ENCODE results near the gene NOS1AP.

Gene NOS1AP

DNA sequence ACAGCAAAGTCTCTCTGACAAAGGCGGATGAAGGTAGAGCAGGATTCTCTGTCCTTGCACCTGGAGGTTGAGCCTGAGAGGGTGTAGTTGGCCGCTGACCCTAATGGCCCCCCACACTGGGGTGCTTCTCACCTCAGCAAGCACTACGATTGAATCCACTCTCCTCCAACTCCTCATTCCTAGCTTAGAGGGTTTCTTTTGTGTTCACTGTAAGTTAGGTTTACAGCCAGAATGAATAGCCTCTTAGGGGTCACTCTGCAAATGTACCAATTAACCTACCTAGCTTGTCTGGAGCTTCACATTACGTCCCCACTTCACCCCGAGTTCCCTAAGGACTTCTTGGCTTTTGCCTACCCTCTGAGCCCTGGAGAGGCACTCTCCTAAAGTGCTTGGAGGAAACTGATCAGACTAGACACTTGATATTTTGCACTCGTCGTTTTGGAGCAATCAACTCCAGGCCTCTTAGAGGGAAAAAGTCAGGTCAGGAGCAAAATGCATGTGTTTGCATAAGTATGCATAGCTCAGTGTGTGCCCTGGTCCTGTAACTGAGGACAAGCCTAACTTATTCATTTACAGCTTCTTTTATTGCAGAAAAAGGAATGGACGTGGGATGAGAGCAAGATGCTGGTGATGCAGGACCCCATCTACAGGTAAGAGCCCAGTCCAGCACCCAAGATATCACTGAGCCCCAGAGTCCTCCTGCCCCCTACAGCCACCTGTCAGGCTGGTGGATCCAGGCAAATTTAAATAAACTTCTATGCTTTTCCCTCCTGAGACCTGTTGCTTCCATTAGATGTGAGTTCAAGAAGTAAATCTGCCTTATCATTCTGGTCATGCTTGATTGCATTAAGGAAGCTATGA is 230.8 kb downstream of the NOS1AP start:
- Histone ChIP-seq H3K4me2 (ENCODE audit: low read depth, low read length) (no peak overlapping the region), H3K9me3 (replicated peaks; ENCODE audit: insufficient read depth, low read length) (no peaks in the 10 kb centered on the region), H4K20me1 (ENCODE audit: insufficient read depth, low read length) (no peaks in the 10 kb centered on the region), H3K9ac (ENCODE audit: low read length) (no peak overlapping the region), H3K27me3 (replicated peaks; ENCODE audit: insufficient read depth, low read length) (no peaks in the 10 kb centered on the region), H3K27ac (ENCODE audit: low read length) (no peak overlapping the region), H3K9me2 (replicated peaks; ENCODE audit: insufficient read depth, low read length) (no peaks in the 10 kb centered on the region), H3K79me2 (ENCODE audit: low read length) (no peaks in the 10 kb centered on the region), H3K36me3 (replicated peaks; ENCODE audit: insufficient read depth, low read length) (no peaks in the 10 kb centered on the region), H3F3A (ENCODE audit: insufficient read depth, low read length) (0 out of 2 replicates have a peak, but pooled peaks cover 5% of the 10 kb centered on the region), H3K4me1 (ENCODE audit: low read length) (peaks cover 14% of the 10 kb centered on the region), H3K4me3 (ENCODE audit: low read length) (no peak overlapping the region), H2AFZ (ENCODE audit: low read length) (no peak overlapping the region)
- no peak for DNase-seq
- TF ChIP-seq, protein P1, sequence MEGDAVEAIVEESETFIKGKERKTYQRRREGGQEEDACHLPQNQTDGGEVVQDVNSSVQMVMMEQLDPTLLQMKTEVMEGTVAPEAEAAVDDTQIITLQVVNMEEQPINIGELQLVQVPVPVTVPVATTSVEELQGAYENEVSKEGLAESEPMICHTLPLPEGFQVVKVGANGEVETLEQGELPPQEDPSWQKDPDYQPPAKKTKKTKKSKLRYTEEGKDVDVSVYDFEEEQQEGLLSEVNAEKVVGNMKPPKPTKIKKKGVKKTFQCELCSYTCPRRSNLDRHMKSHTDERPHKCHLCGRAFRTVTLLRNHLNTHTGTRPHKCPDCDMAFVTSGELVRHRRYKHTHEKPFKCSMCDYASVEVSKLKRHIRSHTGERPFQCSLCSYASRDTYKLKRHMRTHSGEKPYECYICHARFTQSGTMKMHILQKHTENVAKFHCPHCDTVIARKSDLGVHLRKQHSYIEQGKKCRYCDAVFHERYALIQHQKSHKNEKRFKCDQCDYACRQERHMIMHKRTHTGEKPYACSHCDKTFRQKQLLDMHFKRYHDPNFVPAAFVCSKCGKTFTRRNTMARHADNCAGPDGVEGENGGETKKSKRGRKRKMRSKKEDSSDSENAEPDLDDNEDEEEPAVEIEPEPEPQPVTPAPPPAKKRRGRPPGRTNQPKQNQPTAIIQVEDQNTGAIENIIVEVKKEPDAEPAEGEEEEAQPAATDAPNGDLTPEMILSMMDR (IDR thresholded peaks at IDR 0.05; ENCODE audit: low read length) = no peak
- no peak for TF ChIP-seq EZH2phosphoT487 (IDR thresholded peaks at IDR 0.05; ENCODE audit: low read length)
- TF ChIP-seq EZH2 (optimal IDR thresholded peaks at IDR 0.05; ENCODE audit: low read depth, low read length) = no peak

DNA sequence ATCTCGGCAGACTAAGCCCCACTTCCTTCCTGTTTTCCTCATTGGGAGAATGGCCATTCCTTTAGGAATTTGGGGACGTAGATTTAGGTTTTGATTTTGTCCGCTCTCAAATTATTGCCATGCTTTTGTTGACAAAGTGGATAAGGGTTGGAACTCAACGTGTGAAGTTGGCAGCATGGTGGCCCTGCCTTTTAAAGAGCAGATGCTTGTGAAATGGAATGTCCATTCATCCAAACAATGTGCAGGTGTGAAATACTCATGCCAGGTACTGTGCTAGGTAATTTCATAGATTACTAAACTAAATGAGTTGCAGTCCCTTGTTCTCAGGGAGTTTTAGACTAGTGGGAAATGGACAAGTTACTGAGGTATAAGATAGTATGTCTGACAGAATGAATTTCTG is 232.2 kb downstream of the NOS1AP start:
- H3K9me3 ChIP-seq (replicated peaks; ENCODE audit: insufficient read depth, low read length) = no peaks in the 10 kb centered on the region
- H3K4me3 ChIP-seq (ENCODE audit: low read length) = no peak overlapping the region
- no peak for DNase-seq
- TF ChIP-seq, protein P1 (IDR thresholded peaks at IDR 0.05; ENCODE audit: low read length) = no peak
- TF ChIP-seq EZH2phosphoT487 (IDR thresholded peaks at IDR 0.05; ENCODE audit: low read length) = no peak
- TF ChIP-seq EZH2 (optimal IDR thresholded peaks at IDR 0.05; ENCODE audit: low read depth, low read length) = no peak
- H3K9ac ChIP-seq (ENCODE audit: low read length) = no peak overlapping the region
- no peak overlapping the region for H2AFZ ChIP-seq (ENCODE audit: low read length)
- no peaks in the 10 kb centered on the region for H3K9me2 ChIP-seq (replicated peaks; ENCODE audit: insufficient read depth, low read length)
- peaks cover 11% of the 10 kb centered on the region for H3K4me1 ChIP-seq (ENCODE audit: low read length)
- no peaks in the 10 kb centered on the region for H4K20me1 ChIP-seq (ENCODE audit: insufficient read depth, low read length)
- H3K4me2 ChIP-seq (ENCODE audit: low read depth, low read length) = no peak overlapping the region
- H3K36me3 ChIP-seq (replicated peaks; ENCODE audit: insufficient read depth, low read length) = no peaks in the 10 kb centered on the region
- no peaks in the 10 kb centered on the region for H3K27me3 ChIP-seq (replicated peaks; ENCODE audit: insufficient read depth, low read length)
- 0 out of 2 replicates have a peak, but pooled peaks cover 4% of the 10 kb centered on the region for H3F3A ChIP-seq (ENCODE audit: insufficient read depth, low read length)
- H3K27ac ChIP-seq (ENCODE audit: low read length) = no peak overlapping the region
- no peaks in the 10 kb centered on the region for H3K79me2 ChIP-seq (ENCODE audit: low read length)

DNA sequence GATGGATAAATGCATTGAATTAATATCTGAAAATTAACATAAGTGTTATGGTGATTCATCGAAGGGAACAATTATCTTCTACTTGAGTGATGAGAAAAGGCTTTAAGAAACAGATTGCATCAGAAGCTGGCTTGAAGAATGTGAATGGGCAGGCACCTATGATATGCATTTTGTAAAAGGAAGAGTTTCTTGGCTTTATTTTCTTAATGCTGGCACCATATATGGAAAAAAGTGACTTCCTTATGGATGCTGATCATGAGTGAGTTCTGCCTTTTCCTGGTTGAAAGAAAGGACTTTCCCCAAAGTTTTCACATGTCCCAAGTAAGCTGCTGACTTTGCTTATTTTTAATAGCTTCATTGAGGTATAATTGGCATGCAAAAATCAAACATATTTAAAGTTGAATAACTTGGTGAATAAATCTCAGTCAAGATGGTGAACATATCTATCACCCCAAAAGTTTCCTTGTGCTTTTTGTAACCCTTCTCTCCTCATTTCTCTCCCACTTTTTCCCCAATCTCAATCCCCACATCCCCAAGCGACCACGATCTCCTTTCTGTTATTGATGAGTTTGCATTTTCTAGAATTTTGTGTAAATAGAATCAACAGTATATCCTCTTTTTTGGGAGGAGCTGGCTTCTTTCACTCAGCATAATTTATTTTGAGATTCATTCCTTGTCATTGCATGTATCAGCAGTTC is 233.0 kb downstream of the NOS1AP start:
- H3K79me2 ChIP-seq (ENCODE audit: low read length) = no peaks in the 10 kb centered on the region
- no peak for TF ChIP-seq EZH2 (optimal IDR thresholded peaks at IDR 0.05; ENCODE audit: low read depth, low read length)
- TF ChIP-seq, protein P1 (IDR thresholded peaks at IDR 0.05; ENCODE audit: low read length) = no peak
- TF ChIP-seq EZH2phosphoT487 (IDR thresholded peaks at IDR 0.05; ENCODE audit: low read length) = no peak
- no peak overlapping the region for H3K4me2 ChIP-seq (ENCODE audit: low read depth, low read length)
- H3K9me2 ChIP-seq (replicated peaks; ENCODE audit: insufficient read depth, low read length) = no peaks in the 10 kb centered on the region
- no peaks in the 10 kb centered on the region for H3F3A ChIP-seq (ENCODE audit: insufficient read depth, low read length)
- no peak overlapping the region for H2AFZ ChIP-seq (ENCODE audit: low read length)
- DNase-seq = no peak
- H4K20me1 ChIP-seq (ENCODE audit: insufficient read depth, low read length) = no peaks in the 10 kb centered on the region
- no peak overlapping the region for H3K9ac ChIP-seq (ENCODE audit: low read length)
- H3K4me1 ChIP-seq (ENCODE audit: low read length) = peaks cover 4% of the 10 kb centered on the region; the same call in 1 of the 2 replicates
- no peaks in the 10 kb centered on the region for H3K36me3 ChIP-seq (replicated peaks; ENCODE audit: insufficient read depth, low read length)
- no peak overlapping the region for H3K4me3 ChIP-seq (ENCODE audit: low read length)
- H3K27ac ChIP-seq (ENCODE audit: low read length) = no peak overlapping the region
- no peaks in the 10 kb centered on the region for H3K9me3 ChIP-seq (replicated peaks; ENCODE audit: insufficient read depth, low read length)
- H3K27me3 ChIP-seq (replicated peaks; ENCODE audit: insufficient read depth, low read length) = no peaks in the 10 kb centered on the region
